Ovary (tissue), 9 donors: ENCODE results near the gene ZNF606. TPM values are rescaled to one million over a fixed set of nuclear protein-coding genes. Genes with fewer than 3 reads are reported as not detected.

Experiments used
- DNase-seq, 5 donors: peaks; one replicate each; pipeline ENCODE4 v3.0.0-alpha.2; 2019 to 2020
- H3K27ac ChIP-seq, 2 donors: fragments of 200-600 bp; one replicate each; pipeline versions ENCODE4 v1.5.1 to v1.8.0; 2019 to 2022
- H3K27me3 ChIP-seq: fragments of 200-600 bp; one replicate; pipeline ENCODE4 v1.8.0; 2022
- H3K36me3 ChIP-seq: fragments of 200-600 bp; sonication (generic); one replicate; pipeline ENCODE4 v1.5.1; 2019
- H3K4me1 ChIP-seq: one replicate; pipeline ENCODE4 v1.8.1; 2013; ENCODE audit warnings: mild to moderate bottlenecking, moderate library complexity; ENCODE audit not compliant: insufficient read depth
- H3K4me3 ChIP-seq: fragments of 200-600 bp; sonication (generic); one replicate; pipeline ENCODE4 v1.5.1; 2017
- H3K9me3 ChIP-seq, 2 donors: fragments of 200-600 bp in 1 of 2; sonication (generic) in 1 of 2; one replicate each; pipeline versions ENCODE4 v1.5.1 to v1.8.1; 2013 to 2019; ENCODE audit warnings: mild to moderate bottlenecking in 1 of 2, moderate library complexity in 1 of 2
- EP300 ChIP-seq: sonication (generic); formaldehyde crosslinking; IDR thresholded peaks from one replicate; pipeline ENCODE4 v1.6.1; 2017; ENCODE audit warnings: antibody characterized with exemption
- POLR2A ChIP-seq: fragments of 450-650 bp; IDR thresholded peaks from one replicate; pipeline ENCODE4 v1.6.1; 2017; ENCODE audit warnings: antibody characterized with exemption, mild to moderate bottlenecking, moderate library complexity
- WGBS, 3 donors: extraction: QIAGEN DNeasy Blood & Tissue Kit in 1 of 3; methylation state at CpG; one replicate each; pipeline versions ENCODE4 v1.1.5 to v1.1.7; 2013 to 2017; 5-methylcytosine and 5-hydroxymethylcytosine counted together
- intact Hi-C, 4 donors: fragments of 100-400 bp; cut with DNase I; formaldehyde crosslinking; loops; one replicate each; pipeline versions ENCODE4 v1.11.0 to v1.15.1; 2022 to 2023
- polyA plus RNA-seq, 2 donors: library from polyadenylated mRNA; stranded (reverse); fragments of 200-250 nt in 1 of 2; fragments of 350-450 nt in 1 of 2; fragmentation: Illumina TruSeq in 1 of 2; extraction: RNeasy Lipid Tissue Mini Kit (QIAGEN cat#74804) in 1 of 2; gene quantifications; one replicate each; pipeline ENCODE4 v1.2.3, GENCODE V29; 2013 to 2014
- total RNA-seq, 7 donors: library from RNA; depleted of rRNA in 2 of 7; stranded (reverse); fragments of >200 nt in 2 of 7; fragmentation: NEBNext Ultra II Directional in 3 of 7; extraction: Animal tissue kit (Norgen Biotek cat#: 25700) in 3 of 7; gene quantifications; one replicate each; pipeline versions ENCODE4 v1.1.0 to v1.2.4, GENCODE V29; 2016 to 2023
- TF ChIP-seq, protein P1 (sequence below), 3 donors: fragments of 450-650 bp in 2 of 3; fragments of 200-600 bp in 1 of 3; IDR thresholded peaks; one replicate each; pipeline versions ENCODE4 v1.5.1 to v1.8.0; 2016 to 2022; ENCODE audit warnings: antibody characterized with exemption in 3 of 3, mild to moderate bottlenecking in 1 of 3
- donor health status: DM: no; HTN: no; CAD: no; lungs with moderate emphysema.
- donor health status: DM: no; HTN: no; CAD: no.
- donor health status: Bipolar disorder and iron deficiency.
- donor health status: DM: yes; HTN: yes; CAD: no.
- donor health status: DM: no; HTN: no; CAD: no.
- donor health status: DM: yes; HTN: yes; CAD: no.

The ZNF606 gene
- total and polyA plus RNA-seq, 9 donors, result 7.3 to 38.1 (median 22.3) TPM

- H3K4me1 ChIP-seq, result peaks cover 10% of the 10 kb centered on the region
- H3K9me3 ChIP-seq, result peaks cover 0 to 49% of the 10 kb centered on the region in 2 donors
- TF ChIP-seq, protein P1, sequence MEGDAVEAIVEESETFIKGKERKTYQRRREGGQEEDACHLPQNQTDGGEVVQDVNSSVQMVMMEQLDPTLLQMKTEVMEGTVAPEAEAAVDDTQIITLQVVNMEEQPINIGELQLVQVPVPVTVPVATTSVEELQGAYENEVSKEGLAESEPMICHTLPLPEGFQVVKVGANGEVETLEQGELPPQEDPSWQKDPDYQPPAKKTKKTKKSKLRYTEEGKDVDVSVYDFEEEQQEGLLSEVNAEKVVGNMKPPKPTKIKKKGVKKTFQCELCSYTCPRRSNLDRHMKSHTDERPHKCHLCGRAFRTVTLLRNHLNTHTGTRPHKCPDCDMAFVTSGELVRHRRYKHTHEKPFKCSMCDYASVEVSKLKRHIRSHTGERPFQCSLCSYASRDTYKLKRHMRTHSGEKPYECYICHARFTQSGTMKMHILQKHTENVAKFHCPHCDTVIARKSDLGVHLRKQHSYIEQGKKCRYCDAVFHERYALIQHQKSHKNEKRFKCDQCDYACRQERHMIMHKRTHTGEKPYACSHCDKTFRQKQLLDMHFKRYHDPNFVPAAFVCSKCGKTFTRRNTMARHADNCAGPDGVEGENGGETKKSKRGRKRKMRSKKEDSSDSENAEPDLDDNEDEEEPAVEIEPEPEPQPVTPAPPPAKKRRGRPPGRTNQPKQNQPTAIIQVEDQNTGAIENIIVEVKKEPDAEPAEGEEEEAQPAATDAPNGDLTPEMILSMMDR (IDR thresholded peaks at IDR 0.05), result no peak
- TF ChIP-seq POLR2A (no peak), EP300 (no peak)
- no peaks in the 10 kb centered on the region for H3K27me3 ChIP-seq
- intact Hi-C loops, result loop anchor here in 1 of 4 donors (10.0 kb wide), 1 partner anchor 152 kb away; the partner anchor contains the start of gene ZNF329
- peak overlapping the region; percentile 90 for H3K4me3 ChIP-seq
- H3K27ac ChIP-seq, result peak overlapping the region in 1 of 2 donors; percentile 86
- peak in 1 of 5 donors; percentile 21 for DNase-seq
- H3K36me3 ChIP-seq, result no peaks in the 10 kb centered on the region
- WGBS, 3 donors, result 24 to 27% (median 26%) methylated on average over 31 of the region's 31 CpGs
Measured at GRCh38 chr19:58003174-58003828, 681 bp upstream of the ZNF606 start.

GRCh38 chr19:58001895-58002369, 688 bp downstream of the ZNF606 start:
- Histone ChIP-seq H3K9me3 (peaks cover 0 to 48% of the 10 kb centered on the region in 2 donors), H3K4me1 (peaks cover 10% of the 10 kb centered on the region), H3K4me3 (peak overlapping the region; percentile 90), H3K27me3 (no peaks in the 10 kb centered on the region), H3K27ac (peak overlapping the region; percentile 72 to 86), H3K36me3 (no peaks in the 10 kb centered on the region)
- 3 to 4% (median 3%) methylated on average over 23 of the region's 23 CpGs for WGBS, 3 donors
- DNase-seq, result no peak
- intact Hi-C loops, result loop anchor here in 1 of 4 donors (10.0 kb wide), 1 partner anchor 153 kb away; the partner anchor contains the start of gene ZNF329
- TF ChIP-seq EP300 (no peak), POLR2A (no peak)
- TF ChIP-seq, protein P1 (IDR thresholded peaks at IDR 0.05), result no peak

DNA sequence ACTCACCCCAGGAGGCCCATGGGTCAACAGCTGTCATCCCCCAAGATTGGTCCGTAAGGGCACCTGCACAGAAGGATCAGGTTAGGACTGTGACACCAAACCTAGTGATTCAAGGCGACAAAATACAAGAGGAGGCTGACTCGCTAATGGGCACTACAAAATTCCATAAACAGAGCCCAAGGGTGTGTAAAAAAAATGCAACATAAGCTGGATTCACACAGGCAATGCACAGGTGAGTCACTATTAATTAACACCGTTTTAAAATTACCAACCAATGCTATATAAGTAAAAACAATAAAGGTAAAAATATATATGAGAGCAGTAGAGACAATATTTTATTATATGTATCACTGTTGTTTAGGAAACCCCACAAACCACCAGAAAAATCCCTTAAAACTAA, 1.9 kb downstream of the ZNF606 start:
- Histone ChIP-seq H3K4me3 (no peak overlapping the region), H3K4me1 (peaks cover 10% of the 10 kb centered on the region), H3K36me3 (no peaks in the 10 kb centered on the region), H3K27ac (no peak overlapping the region), H3K27me3 (no peaks in the 10 kb centered on the region), H3K9me3 (peaks cover 0 to 43% of the 10 kb centered on the region in 2 donors)
- 94 to 98% (median 97%) methylated on average over 4 of the region's 4 CpGs for WGBS, 3 donors
- no peak for DNase-seq
- TF ChIP-seq, protein P1 (IDR thresholded peaks at IDR 0.05), result no peak
- TF ChIP-seq EP300, result no peak
- TF ChIP-seq POLR2A, result no peak
- intact Hi-C loops, result loop anchor here in 1 of 4 donors (10.0 kb wide), 1 partner anchor 154 kb away; the partner anchor contains the start of gene ZNF329

DNA sequence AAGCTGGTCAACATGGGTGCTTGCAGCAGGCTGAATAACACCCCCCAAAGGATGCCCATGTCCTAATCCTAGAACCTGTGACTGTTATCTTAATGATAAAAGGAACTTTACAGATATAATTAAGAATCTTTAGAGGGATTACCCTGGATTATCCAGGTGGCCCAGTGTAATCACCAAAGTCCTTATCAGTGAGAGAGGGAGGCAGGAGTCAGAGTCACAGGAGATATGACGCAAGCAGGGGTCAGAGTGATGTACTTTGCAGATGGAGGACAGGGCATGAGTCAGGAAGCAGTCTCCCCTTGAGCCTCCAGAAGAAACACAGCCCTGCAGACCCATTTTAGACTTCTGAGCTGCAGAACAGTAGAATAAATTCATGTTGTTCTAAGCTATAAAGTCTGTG, 9.8 kb downstream of the ZNF606 start:
- DNase-seq, result no peak
- H3K4me1 ChIP-seq, result no peaks in the 10 kb centered on the region
- H3K9me3 ChIP-seq, result peaks cover 10 to 77% of the 10 kb centered on the region in 2 donors
- H3K27ac ChIP-seq, result no peak overlapping the region
- no peak overlapping the region for H3K4me3 ChIP-seq
- H3K27me3 ChIP-seq, result no peaks in the 10 kb centered on the region
- TF ChIP-seq, protein P1 (IDR thresholded peaks at IDR 0.05), result no peak
- no peak for TF ChIP-seq POLR2A
- TF ChIP-seq EP300, result no peak
- 0 to 98% (median 97%) methylated on average over 1 of the region's 1 CpG for WGBS, 3 donors
- peaks cover 10% of the 10 kb centered on the region for H3K36me3 ChIP-seq
- intact Hi-C loops, result loop anchor here in 1 of 4 donors (5.0 kb wide), 1 partner anchor 94 kb away; no protein-coding TSS in a partner anchor
